GM23338 (cell line): ENCODE measurements around the gene ABHD12. TPM values are rescaled to one million over a fixed set of nuclear protein-coding genes. Genes with fewer than 3 reads are reported as not detected.

Experiments
- ATAC-seq: fragments of 200-7000 bp; cut with Tn5 transposase; 3 replicates; pipeline ENCODE4 v1.9.1; 2020
- DNase-seq: peaks from one replicate; pipeline ENCODE4 v3.0.0-alpha.2; 2015; ENCODE audit warnings: low spot score
- H2AFZ ChIP-seq: fragments of 200-600 bp; sonication (generic); 2 replicates; pipeline ENCODE4 v1.8.0; 2016; ENCODE audit warnings: antibody characterized with exemption, mild to moderate bottlenecking, moderate library complexity
- H3F3A ChIP-seq: fragments of 200-600 bp; sonication (generic); replicated peaks from 2 replicates; pipeline ENCODE4 v1.8.0; 2017; ENCODE audit warnings: antibody characterized with exemption, mixed run types, low read depth
- H3K27ac ChIP-seq: fragments of 200-600 bp; sonication (generic); 2 replicates; pipeline ENCODE4 v1.6.1; 2016; ENCODE audit warnings: low read depth
- H3K27me3 ChIP-seq: fragments of 200-600 bp; sonication (generic); 2 replicates; pipeline ENCODE4 v1.8.0; 2016; ENCODE audit warnings: mild to moderate bottlenecking, mixed run types, moderate library complexity; ENCODE audit not compliant: insufficient read depth
- H3K36me3 ChIP-seq: fragments of 200-600 bp; sonication (generic); 2 replicates; pipeline ENCODE4 v1.8.0; 2016; ENCODE audit warnings: mild to moderate bottlenecking; ENCODE audit not compliant: insufficient read depth
- H3K4me1 ChIP-seq: fragments of 200-600 bp; sonication (generic); 2 replicates; pipeline ENCODE4 v1.8.0; 2016; ENCODE audit warnings: mild to moderate bottlenecking, moderate library complexity; ENCODE audit not compliant: insufficient read depth
- H3K4me2 ChIP-seq: fragments of 200-600 bp; sonication (generic); 2 replicates; pipeline ENCODE4 v1.7.1; 2017; ENCODE audit warnings: mixed run types
- H3K4me3 ChIP-seq: fragments of 200-600 bp; sonication (generic); 2 replicates; pipeline ENCODE4 v1.6.1; 2016; ENCODE audit warnings: mixed run types
- H3K79me2 ChIP-seq: fragments of 200-600 bp; sonication (generic); replicated peaks from 2 replicates; pipeline ENCODE4 v1.8.0; 2017; ENCODE audit warnings: mild to moderate bottlenecking; ENCODE audit not compliant: insufficient read depth
- H3K9me2 ChIP-seq: fragments of 200-600 bp; sonication (generic); 2 replicates; pipeline ENCODE4 v1.8.0; 2017; ENCODE audit not compliant: insufficient read depth
- H4K20me1 ChIP-seq: fragments of 200-600 bp; sonication (generic); replicated peaks from 2 replicates; pipeline ENCODE4 v1.8.0; 2017; ENCODE audit warnings: mild to moderate bottlenecking; ENCODE audit not compliant: insufficient read depth
- H3K27ac Mint-ChIP-seq: 2 replicates; pipeline ENCODE4 v1.8.0; 2020; ENCODE audit warnings: inconsistent platforms, mild to moderate bottlenecking, moderate library complexity, mixed read lengths
- H3K27me3 Mint-ChIP-seq: 3 replicates; pipeline ENCODE4 v1.8.0; 2022; ENCODE audit warnings: low read depth, mild to moderate bottlenecking, moderate library complexity, mixed read lengths, inconsistent platforms; ENCODE audit not compliant: insufficient read depth, poor library complexity
- H3K36me3 Mint-ChIP-seq: 3 replicates; pipeline ENCODE4 v1.8.0; 2021; ENCODE audit warnings: low read depth, mild to moderate bottlenecking, inconsistent platforms, moderate library complexity, mixed read lengths
- H3K4me1 Mint-ChIP-seq: 3 replicates; pipeline ENCODE4 v1.8.0; 2020; ENCODE audit warnings: mild to moderate bottlenecking, inconsistent platforms, mixed read lengths
- H3K4me3 Mint-ChIP-seq: 3 replicates; pipeline ENCODE4 v1.8.0; 2021; ENCODE audit warnings: moderate library complexity, mild to moderate bottlenecking, inconsistent platforms, mixed read lengths
- H3K9me3 Mint-ChIP-seq: 3 replicates; pipeline ENCODE4 v1.8.0; 2020; ENCODE audit warnings: moderate library complexity, mild to moderate bottlenecking, inconsistent platforms, mixed read lengths
- CTCF ChIP-seq, 2 experiments: fragments of 200-600 bp in 1 of 2; sonication (generic) in 1 of 2; conservative IDR thresholded peaks; 2 replicates each; pipeline versions ENCODE4 v1.5.1 to v1.6.1; 2016 to 2017; ENCODE audit warnings: antibody characterized with exemption in 2 of 2, low read depth in 2 of 2, mild to moderate bottlenecking in 2 of 2, moderate library complexity in 1 of 2
- EZH2 ChIP-seq: fragments of 200-600 bp; sonication (generic); IDR thresholded peaks from one replicate; pipeline ENCODE4 v1.8.0; 2017; ENCODE audit warnings: antibody characterized with exemption, mild to moderate bottlenecking, low read depth; ENCODE audit not compliant: unreplicated experiment
- polyA plus RNA-seq: library from polyadenylated mRNA; unstranded; fragments of >200 nt; fragmentation: Nextera tagmentation; extraction: Ambion mirVana; gene quantifications from 2 replicates; pipeline ENCODE4 v1.2.1, GENCODE V29; 2016
- total RNA-seq: library from RNA; depleted of rRNA; stranded (reverse); fragments of >200 nt; shearing (Covaris generic); gene quantifications from 2 replicates; pipeline ENCODE4 v1.2.3, GENCODE V29; 2014

The ABHD12 gene
- total and polyA plus RNA-seq, 2 experiments from 2014 or later, result 40.2 to 57.8 TPM

GRCh38 chr20:25310921-25311728 lies 79.5 kb downstream of the ABHD12 start:
- Mint-ChIP-seq H3K27me3 (peaks cover 12% of the 10 kb centered on the region), H3K36me3 (peaks cover 59% of the 10 kb centered on the region)

GRCh38 chr20:25310268-25310920 lies 80.2 kb downstream of the ABHD12 start:
- H3K4me1 Mint-ChIP-seq, result peaks cover 12% of the 10 kb centered on the region
- H3K27me3 Mint-ChIP-seq, result peaks cover 12% of the 10 kb centered on the region
- H3K9me3 Mint-ChIP-seq, result peaks cover 5% of the 10 kb centered on the region; the same call in 2 of the 3 replicates
- 0 out of 2 replicates have a peak, but pooled peaks cover 4% of the 10 kb centered on the region for H4K20me1 ChIP-seq
- H3K9me2 ChIP-seq, result no peaks in the 10 kb centered on the region
- no peaks in the 10 kb centered on the region for H3K79me2 ChIP-seq
- H3K4me3 ChIP-seq, result no peak overlapping the region
- H3K27ac Mint-ChIP-seq, result peak overlapping the region; percentile 57
- no peak overlapping the region for H3K27ac ChIP-seq
- TF ChIP-seq EZH2 (no peak), CTCF (conservative IDR thresholded peaks at IDR 0.05; ENCODE audit: low read depth in 2 of 2) (peak; percentile 24 to 48; a peak in 3 of 4 replicates)
- H3K4me2 ChIP-seq, result no peak overlapping the region
- H3K36me3 ChIP-seq, result 0 out of 2 replicates have a peak, but pooled peaks cover 4% of the 10 kb centered on the region
- H3K4me1 ChIP-seq, result no peaks in the 10 kb centered on the region
- peak; percentile 79 for ATAC-seq
- H3F3A ChIP-seq, result no peaks in the 10 kb centered on the region
- no peaks in the 10 kb centered on the region for H3K27me3 ChIP-seq
- no peak overlapping the region for H2AFZ ChIP-seq
- no peak overlapping the region for H3K4me3 Mint-ChIP-seq
- peaks cover 55% of the 10 kb centered on the region for H3K36me3 Mint-ChIP-seq
- DNase-seq, result peak; percentile 38

More at GRCh38 chr20:25310921-25311728, 79.5 kb downstream of the ABHD12 start:
- no peaks in the 10 kb centered on the region for H3F3A ChIP-seq
- H3K27ac Mint-ChIP-seq, result peak overlapping the region; percentile 57; the same call in 1 of the 2 replicates
- 0 out of 2 replicates have a peak, but pooled peaks cover 8% of the 10 kb centered on the region for H4K20me1 ChIP-seq
- TF ChIP-seq CTCF (conservative IDR thresholded peaks at IDR 0.05; ENCODE audit: low read depth in 2 of 2), result no peak
- H3K4me1 ChIP-seq, result no peaks in the 10 kb centered on the region
- H3K27ac ChIP-seq, result no peak overlapping the region
- H3K9me2 ChIP-seq, result no peaks in the 10 kb centered on the region
- peaks cover 5% of the 10 kb centered on the region; the same call in 2 of the 3 replicates for H3K9me3 Mint-ChIP-seq
- H3K4me3 ChIP-seq, result no peak overlapping the region
- ATAC-seq, result no peak
- no peak overlapping the region for H3K4me3 Mint-ChIP-seq
- H3K36me3 ChIP-seq, result 0 out of 2 replicates have a peak, but pooled peaks cover 4% of the 10 kb centered on the region
- no peak overlapping the region for H2AFZ ChIP-seq
- H3K4me2 ChIP-seq, result no peak overlapping the region
- H3K4me1 Mint-ChIP-seq, result peaks cover 12% of the 10 kb centered on the region
- DNase-seq, result no peak
- no peaks in the 10 kb centered on the region for H3K79me2 ChIP-seq
- H3K27me3 ChIP-seq, result no peaks in the 10 kb centered on the region
